A549 (cell line): ENCODE measurements around the gene NKX6-2.

Experiments used
- CBX2 ChIP-seq: fragments of 200-600 bp; sonication (generic); IDR thresholded peaks from 2 replicates; pipeline ENCODE4 v1.6.1; 2016; ENCODE audit warnings: low read depth, mild to moderate bottlenecking, borderline replicate concordance
- FOXS1 ChIP-seq: fragments of 250-450 bp; sonication (Bioruptor Pico); IDR thresholded peaks from 2 replicates; pipeline ENCODE4 v1.5.0; 2020; ENCODE audit warnings: mild to moderate bottlenecking, moderate library complexity
- TF ChIP-seq, protein P1 (sequence below): fragments of 450-650 bp; IDR thresholded peaks from 2 replicates; pipeline ENCODE4 v1.6.1; 2014; ENCODE audit warnings: antibody characterized with exemption

DNA sequence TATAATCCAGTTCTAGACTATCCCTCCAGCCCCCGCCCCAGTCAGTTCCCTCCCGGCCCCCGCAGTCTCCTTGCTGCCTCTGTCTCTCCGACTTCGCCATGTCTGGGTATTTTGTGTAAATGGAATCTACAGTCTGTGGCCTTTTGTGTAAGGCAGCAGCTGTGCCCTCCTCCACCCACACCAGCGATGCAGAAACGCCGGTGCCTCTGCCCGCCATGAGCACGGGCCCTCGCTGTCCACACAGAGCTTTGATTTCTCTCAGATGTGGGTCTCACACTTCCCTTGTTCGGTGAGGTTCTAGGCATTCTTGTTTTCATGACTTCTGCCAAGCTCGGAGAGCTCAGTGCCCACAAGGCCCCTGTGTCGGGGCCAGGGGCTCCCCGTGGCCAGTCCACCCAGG lies 37.8 kb downstream of the NKX6-2 start:
- TF ChIP-seq CBX2: no peak
- no peak for TF ChIP-seq FOXS1 (CRISPR knock-in tag)
- TF ChIP-seq, protein P1, sequence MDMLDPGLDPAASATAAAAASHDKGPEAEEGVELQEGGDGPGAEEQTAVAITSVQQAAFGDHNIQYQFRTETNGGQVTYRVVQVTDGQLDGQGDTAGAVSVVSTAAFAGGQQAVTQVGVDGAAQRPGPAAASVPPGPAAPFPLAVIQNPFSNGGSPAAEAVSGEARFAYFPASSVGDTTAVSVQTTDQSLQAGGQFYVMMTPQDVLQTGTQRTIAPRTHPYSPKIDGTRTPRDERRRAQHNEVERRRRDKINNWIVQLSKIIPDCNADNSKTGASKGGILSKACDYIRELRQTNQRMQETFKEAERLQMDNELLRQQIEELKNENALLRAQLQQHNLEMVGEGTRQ: no peak
